ENCODE results near the gene XG. TPM values are rescaled to one million over a fixed set of nuclear protein-coding genes. Genes with fewer than 3 reads are reported as not detected.
"Not testable (repeated sequence)": the region's sequence is repeated elsewhere in the genome, so short reads cannot be mapped to it uniquely, and the experiment has no call there.

XG gene
- polyA plus RNA-seq, 3 donors, result not detected

DNA sequence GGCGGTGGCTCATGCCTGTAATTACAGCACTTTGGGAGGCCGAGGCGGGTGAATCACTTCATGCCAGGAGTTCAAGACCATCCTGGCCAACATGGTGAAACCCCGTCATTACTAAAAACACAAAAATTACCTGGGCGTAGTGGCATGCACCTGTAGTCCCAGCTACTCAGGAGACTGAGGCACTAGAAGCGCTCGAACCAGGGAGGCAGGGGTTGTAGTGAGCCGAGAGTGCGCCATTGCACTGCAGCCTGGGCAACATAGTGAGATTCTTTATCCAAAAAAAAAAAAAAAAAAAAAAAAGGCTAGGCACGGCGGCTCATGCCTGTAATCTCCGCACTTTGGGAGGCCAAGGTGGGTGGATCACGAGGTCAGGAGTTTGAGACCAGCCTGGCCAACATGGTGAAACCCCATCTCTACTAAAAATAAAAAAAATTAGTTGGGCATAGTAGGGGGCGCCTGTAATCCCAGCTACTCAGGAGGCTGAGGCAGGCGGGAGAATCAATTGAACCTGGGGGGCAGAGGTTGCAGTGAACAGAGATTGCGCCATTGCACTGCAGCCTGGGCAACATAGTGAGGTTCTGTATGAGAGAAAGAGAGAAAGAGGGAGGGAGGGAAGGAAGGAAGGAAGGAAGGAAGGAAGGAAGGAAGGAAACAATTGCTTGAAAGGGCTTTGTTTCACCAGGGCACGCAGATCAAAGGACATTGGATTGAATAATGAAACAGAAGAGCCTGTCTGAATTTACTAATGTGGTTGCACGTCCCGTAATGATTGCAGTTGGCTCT, 13.1 kb downstream of the XG start:
- H3K9me3 ChIP-seq (replicated peaks in 1 of 2; ENCODE audit: control insufficient read depth in 1 of 2, insufficient read depth in 1 of 2, low read length in 2 of 2); H4K20me1 ChIP-seq (ENCODE audit: insufficient read depth, low read length); H3K9me3 Mint-ChIP-seq; intact Hi-C loops (cut with micrococcal nuclease); H3K27me3 Mint-ChIP-seq (ENCODE audit: low read depth in 3 of 3); H3K27me3 ChIP-seq (ENCODE audit: control insufficient read depth in 2 of 2, insufficient read depth in 2 of 2, low read length in 2 of 2); H3K36me3 Mint-ChIP-seq; H3K4me2 ChIP-seq (replicated peaks; ENCODE audit: extremely low read depth, low read length, poor library complexity, severe bottlenecking); H3K4me3 Mint-ChIP-seq; H3K9ac ChIP-seq (ENCODE audit: insufficient read depth, low read length, poor library complexity, severe bottlenecking); H3K36me3 ChIP-seq (replicated peaks in 1 of 2; ENCODE audit: control insufficient read depth in 1 of 2, insufficient read depth in 2 of 2, low read length in 2 of 2); H2AFZ ChIP-seq (ENCODE audit: insufficient read depth, low read depth, low read length, poor library complexity, severe bottlenecking); H3K27ac ChIP-seq (ENCODE audit: low read depth in 1 of 2, low read length in 2 of 2); DNase-seq; H3K79me2 ChIP-seq (ENCODE audit: insufficient read depth, low read length); H3K4me3 ChIP-seq (replicated peaks in 1 of 3; ENCODE audit: low read depth in 2 of 3, low read length in 3 of 3): not testable (repeated sequence)
- 81% methylated on average over 10 of the region's 19 CpGs for WGBS (ENCODE audit: insufficient coverage)
- H3K4me1 ChIP-seq (ENCODE audit: control insufficient read depth in 1 of 2, insufficient read depth in 2 of 2, low read length in 2 of 2), result peaks cover 0 to 17% of the 10 kb centered on the region in 2 donors
- Mint-ChIP-seq H3K4me1 (peaks cover 23% of the 10 kb centered on the region), H3K27ac (peak overlapping the region in 2 of 7 donors; percentile 18 to 28)

DNA sequence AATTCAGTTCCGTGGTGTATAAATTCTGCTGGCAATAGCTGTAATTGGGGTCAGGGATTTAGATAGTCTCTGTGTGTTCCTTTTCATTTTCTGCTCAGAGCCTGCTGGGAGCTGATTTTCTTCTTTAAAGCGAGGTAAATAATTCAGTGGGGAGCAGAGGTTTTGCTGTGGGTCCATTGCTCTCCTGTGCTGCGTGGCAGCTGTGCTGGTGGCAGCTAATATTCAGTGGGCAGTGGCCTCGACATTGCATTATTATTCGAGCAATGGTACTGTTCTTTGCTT, 13.7 kb downstream of the XG start:
- H3K27me3 Mint-ChIP-seq (ENCODE audit: low read depth in 3 of 3), result peaks cover 0 to 5% (median 4%) of the 10 kb centered on the region in 3 donors
- no peak overlapping the region for H3K27ac Mint-ChIP-seq
- no peak overlapping the region for H3K4me3 Mint-ChIP-seq
- Histone ChIP-seq H3K4me2 (replicated peaks; ENCODE audit: extremely low read depth, low read length, poor library complexity, severe bottlenecking) (no peak overlapping the region), H3K36me3 (replicated peaks in 1 of 2; ENCODE audit: control insufficient read depth in 1 of 2, insufficient read depth in 2 of 2, low read length in 2 of 2) (no peaks in the 10 kb centered on the region), H3K27me3 (ENCODE audit: control insufficient read depth in 2 of 2, insufficient read depth in 2 of 2, low read length in 2 of 2) (no peaks in the 10 kb centered on the region), H3K79me2 (ENCODE audit: insufficient read depth, low read length) (no peaks in the 10 kb centered on the region), H3K27ac (ENCODE audit: low read depth in 1 of 2, low read length in 2 of 2) (no peak overlapping the region), H3K9ac (ENCODE audit: insufficient read depth, low read length, poor library complexity, severe bottlenecking) (no peak overlapping the region), H3K9me3 (replicated peaks in 1 of 2; ENCODE audit: control insufficient read depth in 1 of 2, insufficient read depth in 1 of 2, low read length in 2 of 2) (no peaks in the 10 kb centered on the region), H3K4me1 (ENCODE audit: control insufficient read depth in 1 of 2, insufficient read depth in 2 of 2, low read length in 2 of 2) (peaks cover 0 to 17% of the 10 kb centered on the region in 2 donors), H4K20me1 (ENCODE audit: insufficient read depth, low read length) (no peaks in the 10 kb centered on the region), H2AFZ (ENCODE audit: insufficient read depth, low read depth, low read length, poor library complexity, severe bottlenecking) (no peak overlapping the region), H3K4me3 (replicated peaks in 1 of 3; ENCODE audit: low read depth in 2 of 3, low read length in 3 of 3) (no peak overlapping the region)
- no peaks in the 10 kb centered on the region for H3K36me3 Mint-ChIP-seq
- TF ChIP-seq, protein P1, sequence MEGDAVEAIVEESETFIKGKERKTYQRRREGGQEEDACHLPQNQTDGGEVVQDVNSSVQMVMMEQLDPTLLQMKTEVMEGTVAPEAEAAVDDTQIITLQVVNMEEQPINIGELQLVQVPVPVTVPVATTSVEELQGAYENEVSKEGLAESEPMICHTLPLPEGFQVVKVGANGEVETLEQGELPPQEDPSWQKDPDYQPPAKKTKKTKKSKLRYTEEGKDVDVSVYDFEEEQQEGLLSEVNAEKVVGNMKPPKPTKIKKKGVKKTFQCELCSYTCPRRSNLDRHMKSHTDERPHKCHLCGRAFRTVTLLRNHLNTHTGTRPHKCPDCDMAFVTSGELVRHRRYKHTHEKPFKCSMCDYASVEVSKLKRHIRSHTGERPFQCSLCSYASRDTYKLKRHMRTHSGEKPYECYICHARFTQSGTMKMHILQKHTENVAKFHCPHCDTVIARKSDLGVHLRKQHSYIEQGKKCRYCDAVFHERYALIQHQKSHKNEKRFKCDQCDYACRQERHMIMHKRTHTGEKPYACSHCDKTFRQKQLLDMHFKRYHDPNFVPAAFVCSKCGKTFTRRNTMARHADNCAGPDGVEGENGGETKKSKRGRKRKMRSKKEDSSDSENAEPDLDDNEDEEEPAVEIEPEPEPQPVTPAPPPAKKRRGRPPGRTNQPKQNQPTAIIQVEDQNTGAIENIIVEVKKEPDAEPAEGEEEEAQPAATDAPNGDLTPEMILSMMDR (IDR thresholded peaks at IDR 0.05), result no peak
- H3K9me3 Mint-ChIP-seq, result peaks cover 0 to 4% (median 0%) of the 10 kb centered on the region in 7 donors
- 96% methylated on average over 5 of the region's 5 CpGs for WGBS (ENCODE audit: insufficient coverage)
- no peak for DNase-seq
- H3K4me1 Mint-ChIP-seq, result peaks cover 23% of the 10 kb centered on the region
- intact Hi-C loops (cut with micrococcal nuclease), result no loop called here

Data from CD14-positive monocyte (primary cell).